Natural killer cell (primary cell): Measurements from ENCODE around the gene MAGEA9B. TPM values are rescaled to one million over a fixed set of nuclear protein-coding genes. Genes with fewer than 3 reads are reported as not detected.
"Not testable (repeated sequence)": the region's sequence is repeated elsewhere in the genome, so short reads cannot be mapped to it uniquely, and the experiment has no call there.

Experiments used
- ATAC-seq, 3 donors: fragments of 150-1000 bp in 2 of 3; fragments of 200-7000 bp in 1 of 3; cut with Tn5 transposase; 1 replicate in 1 of 3; 2 replicates in 2 of 3; pipeline ENCODE4 v1.10.0; 2021; ENCODE audit warnings: mild to moderate bottlenecking in 2 of 3, moderate library complexity in 2 of 3
- DNase-seq, 2 donors: peaks; one replicate each; pipeline versions ENCODE4 v3.0.0 to v3.0.0-alpha.2; 2013 to 2021; ENCODE audit warnings: mixed read lengths in 1 of 2
- H3K27ac ChIP-seq: one replicate; pipeline ENCODE4 v1.5.1; 2013; ENCODE audit warnings: mild to moderate bottlenecking, low read length
- H3K27me3 ChIP-seq: one replicate; pipeline ENCODE4 v1.6.1; 2013; ENCODE audit warnings: low read length; ENCODE audit not compliant: control insufficient read depth, insufficient read depth
- H3K36me3 ChIP-seq: one replicate; pipeline ENCODE4 v1.6.1; 2013; ENCODE audit warnings: low read length; ENCODE audit not compliant: control insufficient read depth, insufficient read depth
- H3K4me1 ChIP-seq: one replicate; pipeline ENCODE4 v1.6.1; 2013; ENCODE audit warnings: low read length; ENCODE audit not compliant: control insufficient read depth, insufficient read depth
- H3K4me3 ChIP-seq: one replicate; pipeline ENCODE4 v1.5.1; 2013; ENCODE audit warnings: low read length
- H3K9me3 ChIP-seq: one replicate; pipeline ENCODE4 v1.6.1; 2013; ENCODE audit warnings: low read length; ENCODE audit not compliant: control insufficient read depth, insufficient read depth
- H3K27ac Mint-ChIP-seq, 2 donors: one replicate each; pipeline ENCODE4 v1.8.0; 2022; ENCODE audit warnings: mild to moderate bottlenecking in 2 of 2, mixed read lengths in 2 of 2, moderate library complexity in 1 of 2
- H3K27me3 Mint-ChIP-seq, 2 donors: one replicate each; pipeline ENCODE4 v1.8.0; 2022; ENCODE audit warnings: low read depth in 2 of 2, mixed read lengths in 2 of 2
- H3K36me3 Mint-ChIP-seq: one replicate; pipeline ENCODE4 v1.8.0; 2022; ENCODE audit warnings: mixed read lengths
- H3K4me1 Mint-ChIP-seq, 2 donors: one replicate each; pipeline ENCODE4 v1.8.0; 2022; ENCODE audit warnings: mixed read lengths in 2 of 2
- H3K4me3 Mint-ChIP-seq: one replicate; pipeline ENCODE4 v1.8.0; 2022; ENCODE audit warnings: mild to moderate bottlenecking, moderate library complexity, mixed read lengths
- H3K9me3 Mint-ChIP-seq, 2 donors: one replicate each; pipeline ENCODE4 v1.8.0; 2022; ENCODE audit warnings: mixed read lengths in 2 of 2
- WGBS: methylation state at CpG from one replicate; pipeline ENCODE4 v1.1.7; 2013; ENCODE audit warnings: missing lambda C conversion rate; ENCODE audit not compliant: insufficient coverage; 5-methylcytosine and 5-hydroxymethylcytosine counted together
- intact Hi-C: fragments of 100-400 bp; cut with micrococcal nuclease; formaldehyde crosslinking; loops from one replicate; pipeline ENCODE4 v1.14.2; 2022
- total RNA-seq, 4 donors: library from RNA; stranded (reverse); fragments of 120-200 nt in 1 of 4; gene quantifications; one replicate each; pipeline versions ENCODE4 v1.2.3 to v1.2.4, GENCODE V29; 2013 to 2022
- TF ChIP-seq, protein P1 (sequence below): fragments of 200-600 bp; IDR thresholded peaks from one replicate; pipeline ENCODE4 v1.8.0; 2022; ENCODE audit warnings: antibody characterized with exemption

MAGEA9B gene
- total RNA-seq: not detected
- not detected for total RNA-seq (2013)

DNA sequence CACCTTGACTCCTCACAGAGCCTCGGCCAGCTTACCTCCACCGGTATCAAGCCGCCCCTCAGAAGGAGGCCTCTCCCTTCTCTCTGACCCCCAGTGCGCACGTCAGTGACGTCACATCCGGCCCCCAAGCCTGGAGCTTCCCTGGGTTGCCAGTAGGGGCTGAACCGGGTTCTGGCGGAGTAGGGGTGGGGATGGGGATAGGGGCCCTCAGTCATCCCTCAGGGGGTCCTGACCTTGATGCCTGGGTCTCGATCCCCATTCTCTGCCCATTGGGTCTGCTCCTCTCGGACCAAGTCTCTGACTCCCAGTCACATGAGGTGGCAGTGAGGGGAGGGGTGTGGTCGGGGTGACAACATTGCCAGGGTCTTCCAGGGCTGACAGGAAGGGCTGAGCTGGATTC lies at the start of gene MAGEA9B:
Gene MAGEA9B, minus strand, starts transcription at position 101 of the 400 bp plus-strand sequence. CDS start 4,280 bp downstream, outside the sequence.
- H3K27ac Mint-ChIP-seq, H3K4me1 ChIP-seq, H3K36me3 ChIP-seq, H3K27ac ChIP-seq, H3K9me3 Mint-ChIP-seq, H3K4me3 ChIP-seq, DNase-seq, H3K27me3 ChIP-seq, H3K4me1 Mint-ChIP-seq, H3K4me3 Mint-ChIP-seq, ATAC-seq, H3K9me3 ChIP-seq, H3K36me3 Mint-ChIP-seq, H3K27me3 Mint-ChIP-seq, intact Hi-C loops: not testable (repeated sequence)
- no CpG with 5 or more reads among the region's 12 CpGs for WGBS

GRCh38 chrX:149633511-149633910 lies 46.3 kb upstream of the MAGEA9B start:
- no peak overlapping the region for H3K27ac Mint-ChIP-seq
- ATAC-seq: no peak
- DNase-seq: no peak
- peaks cover 5 to 8% of the 10 kb centered on the region in 2 donors for H3K27me3 Mint-ChIP-seq
- peaks cover 27 to 28% of the 10 kb centered on the region in 2 donors for H3K4me1 Mint-ChIP-seq
- Histone ChIP-seq H3K27me3 (no peaks in the 10 kb centered on the region), H3K4me1 (peaks cover 16% of the 10 kb centered on the region), H3K9me3 (no peaks in the 10 kb centered on the region), H3K36me3 (no peaks in the 10 kb centered on the region), H3K27ac (no peak overlapping the region), H3K4me3 (no peak overlapping the region)
- intact Hi-C loops: loop anchor here (5.0 kb wide), 1 partner anchor 121 kb away; no protein-coding TSS in a partner anchor
- H3K36me3 Mint-ChIP-seq: no peaks in the 10 kb centered on the region
- H3K4me3 Mint-ChIP-seq: no peak overlapping the region
- no peaks in the 10 kb centered on the region for H3K9me3 Mint-ChIP-seq
- TF ChIP-seq, protein P1, sequence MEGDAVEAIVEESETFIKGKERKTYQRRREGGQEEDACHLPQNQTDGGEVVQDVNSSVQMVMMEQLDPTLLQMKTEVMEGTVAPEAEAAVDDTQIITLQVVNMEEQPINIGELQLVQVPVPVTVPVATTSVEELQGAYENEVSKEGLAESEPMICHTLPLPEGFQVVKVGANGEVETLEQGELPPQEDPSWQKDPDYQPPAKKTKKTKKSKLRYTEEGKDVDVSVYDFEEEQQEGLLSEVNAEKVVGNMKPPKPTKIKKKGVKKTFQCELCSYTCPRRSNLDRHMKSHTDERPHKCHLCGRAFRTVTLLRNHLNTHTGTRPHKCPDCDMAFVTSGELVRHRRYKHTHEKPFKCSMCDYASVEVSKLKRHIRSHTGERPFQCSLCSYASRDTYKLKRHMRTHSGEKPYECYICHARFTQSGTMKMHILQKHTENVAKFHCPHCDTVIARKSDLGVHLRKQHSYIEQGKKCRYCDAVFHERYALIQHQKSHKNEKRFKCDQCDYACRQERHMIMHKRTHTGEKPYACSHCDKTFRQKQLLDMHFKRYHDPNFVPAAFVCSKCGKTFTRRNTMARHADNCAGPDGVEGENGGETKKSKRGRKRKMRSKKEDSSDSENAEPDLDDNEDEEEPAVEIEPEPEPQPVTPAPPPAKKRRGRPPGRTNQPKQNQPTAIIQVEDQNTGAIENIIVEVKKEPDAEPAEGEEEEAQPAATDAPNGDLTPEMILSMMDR: no peak

GRCh38 chrX:149631234-149632165 lies 44.2 kb upstream of the MAGEA9B start, which contains the start of gene TMEM185A:
TMEM185A (minus strand) TSS chrX:149631792; CDS start chrX:149631580, 212 bp downstream.
- Mint-ChIP-seq H3K36me3 (no peaks in the 10 kb centered on the region), H3K27ac (peak within 1 kb of the TSS; percentile 49 to 88), H3K4me1 (peaks cover 35 to 40% of the 10 kb centered on the region in 2 donors), H3K9me3 (no peaks in the 10 kb centered on the region), H3K27me3 (peaks cover 3 to 8% of the 10 kb centered on the region in 2 donors), H3K4me3 (peak within 1 kb of the TSS; percentile 84)
- H3K4me1 ChIP-seq: peaks cover 16% of the 10 kb centered on the region
- TF ChIP-seq, protein P1: no peak
- WGBS: under 1% methylated on average over 102 of the region's 102 CpGs
- DNase-seq (peak; percentile 62 to 86), ATAC-seq (peak; percentile 86 to 90 (median 88))
- H3K36me3 ChIP-seq: no peaks in the 10 kb centered on the region
- peak within 1 kb of the TSS; percentile 57 for H3K4me3 ChIP-seq
- no peaks in the 10 kb centered on the region for H3K27me3 ChIP-seq
- H3K9me3 ChIP-seq: no peaks in the 10 kb centered on the region
- H3K27ac ChIP-seq: peak within 1 kb of the TSS; percentile 40
- intact Hi-C loops: loop anchor here (5.0 kb wide), 1 partner anchor 119 kb away; no protein-coding TSS in a partner anchor

DNA sequence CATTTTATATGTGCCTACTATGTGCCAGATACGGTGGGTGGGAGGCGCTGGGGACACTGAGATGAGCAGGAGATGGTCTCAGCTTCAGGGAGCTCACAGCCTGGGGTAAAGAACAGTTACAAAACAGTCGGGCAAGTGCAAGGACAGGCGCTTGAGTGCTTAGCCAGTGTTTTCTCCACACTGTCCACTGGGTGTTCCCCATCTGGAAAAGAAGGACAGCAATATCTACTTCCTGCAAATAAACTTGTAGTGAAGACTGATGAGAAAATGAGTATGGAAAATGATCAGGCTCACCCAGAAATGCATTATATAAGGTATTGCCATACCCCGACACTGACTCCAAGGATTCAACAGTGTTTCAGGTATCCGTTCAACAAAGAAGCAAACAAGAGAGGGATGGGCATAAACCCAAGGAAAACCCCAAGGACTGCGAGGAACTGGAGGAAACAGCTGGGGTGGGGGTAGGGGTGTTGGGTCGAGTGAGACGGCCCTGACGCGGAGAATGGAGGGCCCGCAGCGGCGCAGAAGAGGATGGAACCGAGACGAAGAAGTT lies 43.5 kb upstream of the MAGEA9B start:
- intact Hi-C loops: loop anchor here (5.0 kb wide), 1 partner anchor 118 kb away; no protein-coding TSS in a partner anchor
- H3K4me1 ChIP-seq: peaks cover 16% of the 10 kb centered on the region
- H3K27ac ChIP-seq: no peak overlapping the region
- Mint-ChIP-seq H3K4me3 (peak overlapping the region; percentile 84), H3K27me3 (peaks cover 0 to 8% of the 10 kb centered on the region in 2 donors), H3K4me1 (peaks cover 38 to 41% of the 10 kb centered on the region in 2 donors), H3K9me3 (no peaks in the 10 kb centered on the region), H3K36me3 (no peaks in the 10 kb centered on the region), H3K27ac (peak overlapping the region; percentile 39 to 88)
- H3K9me3 ChIP-seq: no peaks in the 10 kb centered on the region
- TF ChIP-seq, protein P1: no peak
- ATAC-seq (peak in 1 of 3 donors; percentile 18), DNase-seq (no peak)
- H3K27me3 ChIP-seq: no peaks in the 10 kb centered on the region
- H3K4me3 ChIP-seq: peak overlapping the region; percentile 55
- WGBS: 12% methylated on average over 15 of the region's 16 CpGs
- H3K36me3 ChIP-seq: no peaks in the 10 kb centered on the region
